K562 (cell line): ENCODE data around the gene MMP24. TPM values are rescaled to one million over a fixed set of nuclear protein-coding genes. Genes with fewer than 3 reads are reported as not detected.

ENCODE experiments used
- FUS ChIP-seq: fragments of 200-400 bp; formaldehyde crosslinking; optimal IDR thresholded peaks from 2 replicates; pipeline ENCODE3; 2017; ENCODE audit warnings: low read depth, low read length
- HMG20A ChIP-seq: fragments of 450-650 bp; formaldehyde crosslinking; conservative IDR thresholded peaks from 2 replicates; pipeline ENCODE4 v1.4.0; 2020; ENCODE audit warnings: mild to moderate bottlenecking, mixed read lengths
- MCM5 ChIP-seq: fragments of 450-650 bp; IDR thresholded peaks from 2 replicates; pipeline ENCODE4 v1.6.1; 2016; ENCODE audit warnings: low read depth
- MTA2 ChIP-seq: fragments of 450-650 bp; IDR thresholded peaks from 2 replicates; pipeline ENCODE4 v1.6.1; 2016; ENCODE audit warnings: low read depth
- NR2C1 ChIP-seq, 2 experiments: fragments of 450-650 bp; IDR thresholded peaks; 2 replicates each; pipeline ENCODE4 v1.6.1; 2017; ENCODE audit warnings: mild to moderate bottlenecking in 2 of 2, antibody characterized with exemption in 1 of 2, inconsistent platforms in 1 of 2, missing compliant biosample characterization in 1 of 2, missing genetic modification characterization in 1 of 2
- SIN3A ChIP-seq, 2 experiments: fragments of 150-350 bp in 1 of 2; IDR thresholded peaks; 2 replicates each; pipeline ENCODE4 v1.6.1; 2011 to 2016; ENCODE audit warnings: borderline replicate concordance in 2 of 2, low read depth in 2 of 2, low read length in 2 of 2, mild to moderate bottlenecking in 2 of 2, moderate library complexity in 2 of 2; ENCODE audit not compliant: control insufficient read depth in 1 of 2
- SIX5 ChIP-seq, 2 experiments: IDR thresholded peaks; 2 replicates each; pipeline ENCODE4 v1.6.1; 2011; ENCODE audit warnings: low read length in 2 of 2, borderline replicate concordance in 1 of 2, low read depth in 1 of 2, mild to moderate bottlenecking in 1 of 2, moderate library complexity in 1 of 2; ENCODE audit not compliant: insufficient read depth in 1 of 2
- SRSF1 ChIP-seq: fragments of 200-400 bp; formaldehyde crosslinking; IDR thresholded peaks from 2 replicates; pipeline ENCODE4 v1.6.1; 2017; ENCODE audit warnings: mild to moderate bottlenecking, low read depth, low read length, moderate library complexity
- polyA plus RNA-seq, 8 experiments: library from polyadenylated mRNA; depleted of rRNA in 4 of 8; stranded (reverse) in 5 of 8; unstranded in 3 of 8; fragments of >200 nt; fragmentation: Nextera tagmentation in 2 of 8; fragmentation: Illumina TruSeq in 1 of 8; extraction: Ambion mirVana in 2 of 8; extraction: Trizol in 1 of 8; gene quantifications; 2 replicates each; pipeline versions ENCODE4 v1.2.1 to v1.2.3, GENCODE V29; 2011 to 2014; ENCODE audit warnings: inconsistent platforms in 1 of 8, missing spikeins in 1 of 8
- total RNA-seq, 7 experiments: library from RNA; depleted of rRNA in 6 of 7; stranded (reverse); fragments of >200 nt in 6 of 7; fragmentation: Illumina TruSeq in 2 of 7; extraction: Trizol in 2 of 7; gene quantifications; 2 replicates each; pipeline versions ENCODE4 v1.2.1 to v1.2.3, GENCODE V29; 2011 to 2021; ENCODE audit warnings: low replicate concordance in 1 of 7
- TF ChIP-seq, protein P1 (sequence below): sonication (generic); formaldehyde crosslinking; IDR thresholded peaks from 2 replicates; pipeline ENCODE4 v1.9.0; 2022; ENCODE audit warnings: mild to moderate bottlenecking, missing genetic modification reagents
- TF ChIP-seq, protein P2 (sequence below): fragments of 450-650 bp; formaldehyde crosslinking; IDR thresholded peaks from 2 replicates; pipeline ENCODE4 v1.4.0; 2022; ENCODE audit warnings: missing genetic modification characterization
- TF ChIP-seq, protein P3 (sequence below): IDR thresholded peaks from 3 replicates; pipeline ENCODE4 v1.6.1; 2011; ENCODE audit warnings: borderline replicate concordance, mild to moderate bottlenecking, moderate library complexity; ENCODE audit not compliant: insufficient read length; ENCODE audit errors: extremely low read depth
- TF ChIP-seq, protein P4 (sequence below): fragments of 200-800 bp; sonication (Bioruptor generic); IDR thresholded peaks from 2 replicates; pipeline ENCODE4 v1.6.1; 2016; ENCODE audit warnings: missing genetic modification characterization, missing compliant biosample characterization
- TF ChIP-seq, protein P5 (sequence below): sonication (generic); formaldehyde crosslinking; IDR thresholded peaks from 2 replicates; pipeline ENCODE4 v1.8.0; 2022; ENCODE audit warnings: missing genetic modification reagents, mild to moderate bottlenecking, borderline replicate concordance

Gene MMP24
- total and polyA plus RNA-seq, 9 of the 15 experiments (the other 6 are each of a cell fraction or from before 2014, with no cell fraction given) = 0.03 to 0.07 (median 0.03) TPM; not detected in 6

DNA sequence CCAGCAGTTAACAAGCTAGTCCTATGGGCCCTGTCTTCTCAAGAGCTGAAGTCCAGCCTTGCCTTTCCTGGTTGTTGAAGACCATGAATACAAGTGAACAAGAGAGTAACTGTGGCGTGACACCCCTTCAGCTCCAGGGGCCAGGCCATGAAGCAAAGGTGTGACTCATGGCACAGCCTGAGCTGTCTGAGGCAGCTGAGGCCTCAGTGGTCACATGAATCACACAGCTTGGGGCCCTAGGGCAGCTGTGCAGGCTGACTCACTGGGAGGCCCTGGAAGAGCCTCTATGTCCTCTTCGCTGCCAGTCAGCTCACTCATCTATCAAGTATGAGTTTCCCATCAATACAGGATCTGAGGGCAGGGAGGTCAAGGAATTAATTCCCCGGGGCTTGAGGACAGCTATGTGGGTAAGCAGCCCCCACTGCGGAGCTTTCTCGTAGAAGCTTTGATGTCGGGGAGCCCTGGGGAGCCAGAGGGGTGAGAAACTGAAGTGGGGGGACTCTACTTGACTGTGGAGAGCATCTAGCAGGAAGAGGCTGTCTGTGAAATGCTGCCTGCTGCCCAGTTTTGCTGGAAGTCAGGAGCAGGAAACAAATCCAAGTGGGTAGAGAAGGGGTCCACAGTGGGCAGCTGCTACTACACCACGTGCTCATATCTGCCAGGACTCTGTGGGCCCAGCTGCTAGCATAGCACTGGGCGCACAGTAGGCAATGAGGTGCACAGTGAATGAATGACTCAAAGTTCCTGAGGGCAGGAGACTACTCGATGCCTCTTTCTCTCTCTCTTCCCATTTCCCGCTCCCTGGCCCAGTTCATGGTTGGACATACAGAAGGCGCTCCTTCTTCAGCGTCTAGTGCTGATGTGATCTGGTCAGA is 79.4 kb downstream of the MMP24 start (continued):
- TF ChIP-seq HMG20A (CRISPR knock-in tag) (no peak), NR2C1 (IDR thresholded peaks at IDR 0.05) (no peak), NR2C1 (tag; IDR thresholded peaks at IDR 0.05) (0 out of 2 replicates have a peak, but pooled peaks have one; percentile 23), SIN3A (IDR thresholded peaks at IDR 0.05; ENCODE audit: borderline replicate concordance in 2 of 2, control insufficient read depth in 1 of 2, low read depth in 2 of 2, low read length in 2 of 2) (peak in 1 of 2 experiments; percentile 45; a peak in 1 of 4 replicates), FUS (no peak), MCM5 (no peak), SIX5 (IDR thresholded peaks at IDR 0.05; ENCODE audit: borderline replicate concordance in 1 of 2, insufficient read depth in 1 of 2, low read depth in 1 of 2, low read length in 2 of 2) (no peak), MTA2 (no peak), SRSF1 (no peak)
- TF ChIP-seq, protein P1, sequence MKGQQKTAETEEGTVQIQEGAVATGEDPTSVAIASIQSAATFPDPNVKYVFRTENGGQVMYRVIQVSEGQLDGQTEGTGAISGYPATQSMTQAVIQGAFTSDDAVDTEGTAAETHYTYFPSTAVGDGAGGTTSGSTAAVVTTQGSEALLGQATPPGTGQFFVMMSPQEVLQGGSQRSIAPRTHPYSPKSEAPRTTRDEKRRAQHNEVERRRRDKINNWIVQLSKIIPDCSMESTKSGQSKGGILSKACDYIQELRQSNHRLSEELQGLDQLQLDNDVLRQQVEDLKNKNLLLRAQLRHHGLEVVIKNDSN = peak; percentile 64
- TF ChIP-seq, protein P2, sequence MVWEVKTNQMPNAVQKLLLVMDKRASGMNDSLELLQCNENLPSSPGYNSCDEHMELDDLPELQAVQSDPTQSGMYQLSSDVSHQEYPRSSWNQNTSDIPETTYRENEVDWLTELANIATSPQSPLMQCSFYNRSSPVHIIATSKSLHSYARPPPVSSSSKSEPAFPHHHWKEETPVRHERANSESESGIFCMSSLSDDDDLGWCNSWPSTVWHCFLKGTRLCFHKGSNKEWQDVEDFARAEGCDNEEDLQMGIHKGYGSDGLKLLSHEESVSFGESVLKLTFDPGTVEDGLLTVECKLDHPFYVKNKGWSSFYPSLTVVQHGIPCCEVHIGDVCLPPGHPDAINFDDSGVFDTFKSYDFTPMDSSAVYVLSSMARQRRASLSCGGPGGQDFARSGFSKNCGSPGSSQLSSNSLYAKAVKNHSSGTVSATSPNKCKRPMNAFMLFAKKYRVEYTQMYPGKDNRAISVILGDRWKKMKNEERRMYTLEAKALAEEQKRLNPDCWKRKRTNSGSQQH (CRISPR knock-in tag) = no peak
- TF ChIP-seq, protein P3, sequence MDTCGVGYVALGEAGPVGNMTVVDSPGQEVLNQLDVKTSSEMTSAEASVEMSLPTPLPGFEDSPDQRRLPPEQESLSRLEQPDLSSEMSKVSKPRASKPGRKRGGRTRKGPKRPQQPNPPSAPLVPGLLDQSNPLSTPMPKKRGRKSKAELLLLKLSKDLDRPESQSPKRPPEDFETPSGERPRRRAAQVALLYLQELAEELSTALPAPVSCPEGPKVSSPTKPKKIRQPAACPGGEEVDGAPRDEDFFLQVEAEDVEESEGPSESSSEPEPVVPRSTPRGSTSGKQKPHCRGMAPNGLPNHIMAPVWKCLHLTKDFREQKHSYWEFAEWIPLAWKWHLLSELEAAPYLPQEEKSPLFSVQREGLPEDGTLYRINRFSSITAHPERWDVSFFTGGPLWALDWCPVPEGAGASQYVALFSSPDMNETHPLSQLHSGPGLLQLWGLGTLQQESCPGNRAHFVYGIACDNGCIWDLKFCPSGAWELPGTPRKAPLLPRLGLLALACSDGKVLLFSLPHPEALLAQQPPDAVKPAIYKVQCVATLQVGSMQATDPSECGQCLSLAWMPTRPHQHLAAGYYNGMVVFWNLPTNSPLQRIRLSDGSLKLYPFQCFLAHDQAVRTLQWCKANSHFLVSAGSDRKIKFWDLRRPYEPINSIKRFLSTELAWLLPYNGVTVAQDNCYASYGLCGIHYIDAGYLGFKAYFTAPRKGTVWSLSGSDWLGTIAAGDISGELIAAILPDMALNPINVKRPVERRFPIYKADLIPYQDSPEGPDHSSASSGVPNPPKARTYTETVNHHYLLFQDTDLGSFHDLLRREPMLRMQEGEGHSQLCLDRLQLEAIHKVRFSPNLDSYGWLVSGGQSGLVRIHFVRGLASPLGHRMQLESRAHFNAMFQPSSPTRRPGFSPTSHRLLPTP = no peak
- TF ChIP-seq, protein P4, sequence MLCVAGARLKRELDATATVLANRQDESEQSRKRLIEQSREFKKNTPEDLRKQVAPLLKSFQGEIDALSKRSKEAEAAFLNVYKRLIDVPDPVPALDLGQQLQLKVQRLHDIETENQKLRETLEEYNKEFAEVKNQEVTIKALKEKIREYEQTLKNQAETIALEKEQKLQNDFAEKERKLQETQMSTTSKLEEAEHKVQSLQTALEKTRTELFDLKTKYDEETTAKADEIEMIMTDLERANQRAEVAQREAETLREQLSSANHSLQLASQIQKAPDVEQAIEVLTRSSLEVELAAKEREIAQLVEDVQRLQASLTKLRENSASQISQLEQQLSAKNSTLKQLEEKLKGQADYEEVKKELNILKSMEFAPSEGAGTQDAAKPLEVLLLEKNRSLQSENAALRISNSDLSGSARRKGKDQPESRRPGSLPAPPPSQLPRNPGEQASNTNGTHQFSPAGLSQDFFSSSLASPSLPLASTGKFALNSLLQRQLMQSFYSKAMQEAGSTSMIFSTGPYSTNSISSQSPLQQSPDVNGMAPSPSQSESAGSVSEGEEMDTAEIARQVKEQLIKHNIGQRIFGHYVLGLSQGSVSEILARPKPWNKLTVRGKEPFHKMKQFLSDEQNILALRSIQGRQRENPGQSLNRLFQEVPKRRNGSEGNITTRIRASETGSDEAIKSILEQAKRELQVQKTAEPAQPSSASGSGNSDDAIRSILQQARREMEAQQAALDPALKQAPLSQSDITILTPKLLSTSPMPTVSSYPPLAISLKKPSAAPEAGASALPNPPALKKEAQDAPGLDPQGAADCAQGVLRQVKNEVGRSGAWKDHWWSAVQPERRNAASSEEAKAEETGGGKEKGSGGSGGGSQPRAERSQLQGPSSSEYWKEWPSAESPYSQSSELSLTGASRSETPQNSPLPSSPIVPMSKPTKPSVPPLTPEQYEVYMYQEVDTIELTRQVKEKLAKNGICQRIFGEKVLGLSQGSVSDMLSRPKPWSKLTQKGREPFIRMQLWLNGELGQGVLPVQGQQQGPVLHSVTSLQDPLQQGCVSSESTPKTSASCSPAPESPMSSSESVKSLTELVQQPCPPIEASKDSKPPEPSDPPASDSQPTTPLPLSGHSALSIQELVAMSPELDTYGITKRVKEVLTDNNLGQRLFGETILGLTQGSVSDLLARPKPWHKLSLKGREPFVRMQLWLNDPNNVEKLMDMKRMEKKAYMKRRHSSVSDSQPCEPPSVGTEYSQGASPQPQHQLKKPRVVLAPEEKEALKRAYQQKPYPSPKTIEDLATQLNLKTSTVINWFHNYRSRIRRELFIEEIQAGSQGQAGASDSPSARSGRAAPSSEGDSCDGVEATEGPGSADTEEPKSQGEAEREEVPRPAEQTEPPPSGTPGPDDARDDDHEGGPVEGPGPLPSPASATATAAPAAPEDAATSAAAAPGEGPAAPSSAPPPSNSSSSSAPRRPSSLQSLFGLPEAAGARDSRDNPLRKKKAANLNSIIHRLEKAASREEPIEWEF (CRISPR knock-in tag) = no peak
- TF ChIP-seq, protein P5, sequence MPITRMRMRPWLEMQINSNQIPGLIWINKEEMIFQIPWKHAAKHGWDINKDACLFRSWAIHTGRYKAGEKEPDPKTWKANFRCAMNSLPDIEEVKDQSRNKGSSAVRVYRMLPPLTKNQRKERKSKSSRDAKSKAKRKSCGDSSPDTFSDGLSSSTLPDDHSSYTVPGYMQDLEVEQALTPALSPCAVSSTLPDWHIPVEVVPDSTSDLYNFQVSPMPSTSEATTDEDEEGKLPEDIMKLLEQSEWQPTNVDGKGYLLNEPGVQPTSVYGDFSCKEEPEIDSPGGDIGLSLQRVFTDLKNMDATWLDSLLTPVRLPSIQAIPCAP (CRISPR knock-in tag) = no peak
